A549 (cell line): ENCODE data around the gene CRNKL1.

ENCODE experiments used
- CTCF ChIP-seq: fragments of >200 bp; sonication (Bioruptor Twin); formaldehyde crosslinking; IDR thresholded peaks from 3 replicates; pipeline ENCODE4 v1.5.1; 2016
- HDAC2 ChIP-seq: fragments of 200-600 bp; sonication (generic); IDR thresholded peaks from 2 replicates; pipeline ENCODE4 v1.6.1; 2016
- PBX3 ChIP-seq: IDR thresholded peaks from 2 replicates; pipeline ENCODE4 v1.6.1; 2012
- POLR2A ChIP-seq: IDR thresholded peaks from 2 replicates; pipeline ENCODE4 v1.6.1; 2012; ENCODE audit warnings: mild to moderate bottlenecking, low read length

- TF ChIP-seq CTCF (no peak), HDAC2 (no peak), PBX3 (no peak), POLR2A (no peak)
These were observed 30.4 kb downstream of the CRNKL1 start for GRCh38 chr20:20021835-20022234.
